ENCODE results near the gene PRUNE1.

Gene PRUNE1

GRCh38 chr1:150979092-150980056, 28.9 kb upstream of the PRUNE1 start:
- DNase-seq = peak; percentile 97

- peak; percentile 32 for DNase-seq
Measured at GRCh38 chr1:150981177-150981804, 27.0 kb upstream of the PRUNE1 start.

GRCh38 chr1:150981805-150982712, 26.2 kb upstream of the PRUNE1 start, which contains the start of gene ANXA9:
ANXA9 (plus strand) TSS chr1:150982292; CDS start chr1:150983106, 814 bp downstream.
- peak; percentile 44 for DNase-seq

GRCh38 chr1:150985179-150985825, 22.9 kb upstream of the PRUNE1 start:
- no peak for DNase-seq

- no peak for DNase-seq
Measured at GRCh38 chr1:150987924-150988323, 20.3 kb upstream of the PRUNE1 start.

GRCh38 chr1:150992626-150993025, 15.6 kb upstream of the PRUNE1 start:
- DNase-seq = no peak

GRCh38 chr1:150994248-150994647, 14.0 kb upstream of the PRUNE1 start:
- no peak for DNase-seq

GRCh38 chr1:150995460-150995859, 12.8 kb upstream of the PRUNE1 start:
- no peak for DNase-seq

GRCh38 chr1:150995896-150996295, 12.4 kb upstream of the PRUNE1 start:
- peak; percentile 75 for DNase-seq

GRCh38 chr1:150997126-150997872, 10.9 kb upstream of the PRUNE1 start:
- no peak for DNase-seq

GRCh38 chr1:150997949-150998348, 10.3 kb upstream of the PRUNE1 start:
- no peak for DNase-seq

- no peak for DNase-seq
Measured at GRCh38 chr1:150999051-150999674, 9.1 kb upstream of the PRUNE1 start.

GRCh38 chr1:150999926-151000325, 8.3 kb upstream of the PRUNE1 start:
- no peak for DNase-seq

GRCh38 chr1:151000408-151000807, 7.8 kb upstream of the PRUNE1 start:
- no peak for DNase-seq

- DNase-seq = no peak
Measured at GRCh38 chr1:151001602-151002001, 6.6 kb upstream of the PRUNE1 start.

- DNase-seq = no peak
Measured at GRCh38 chr1:151002051-151002450, 6.2 kb upstream of the PRUNE1 start.

- DNase-seq = no peak
Measured at GRCh38 chr1:151002611-151003010, 5.6 kb upstream of the PRUNE1 start.

- peak; percentile 39 for DNase-seq
Measured at GRCh38 chr1:151003180-151003579, 5.1 kb upstream of the PRUNE1 start.

- peak; percentile 63 for DNase-seq
Measured at GRCh38 chr1:151005729-151006319, 2.4 kb upstream of the PRUNE1 start.

- DNase-seq = peak; percentile 93
Measured at GRCh38 chr1:151006327-151007052, 1.8 kb upstream of the PRUNE1 start, which contains the start of gene MINDY1. MINDY1 (minus strand) TSS chr1:151006902; CDS start chr1:151002617, 4,285 bp downstream.

All from OCI-M1 (cell line).